Right cardiac atrium (tissue), 5 donors: Measurements from ENCODE around the gene COL6A2. TPM values are rescaled to one million over a fixed set of nuclear protein-coding genes. Genes with fewer than 3 reads are reported as not detected.

Source experiments
- ATAC-seq, 2 donors: fragments of 200-7000 bp; cut with Tn5 transposase; one replicate each; pipeline versions ENCODE4 v1.8.0 to v1.9.1; 2020; ENCODE audit warnings: moderate library complexity in 2 of 2, mild to moderate bottlenecking in 1 of 2
- DNase-seq, 3 donors: peaks; one replicate each; pipeline ENCODE4 v3.0.0-alpha.2; 2020
- H3K27ac ChIP-seq: one replicate; pipeline ENCODE4 v1.5.1; 2013; ENCODE audit warnings: mild to moderate bottlenecking, low read length, control low read depth, moderate library complexity
- H3K27me3 ChIP-seq: one replicate; pipeline ENCODE4 v1.6.1; 2013; ENCODE audit not compliant: control insufficient read depth, insufficient read depth
- H3K4me1 ChIP-seq: one replicate; pipeline ENCODE4 v1.6.1; 2013; ENCODE audit warnings: low read length; ENCODE audit not compliant: control insufficient read depth, insufficient read depth
- H3K4me3 ChIP-seq: one replicate; pipeline ENCODE4 v1.5.1; 2013; ENCODE audit warnings: low read length, control low read depth
- H3K9me3 ChIP-seq: one replicate; pipeline ENCODE4 v1.6.1; 2013; ENCODE audit warnings: low read length; ENCODE audit not compliant: control insufficient read depth
- WGBS: extraction: QIAGEN DNeasy Blood & Tissue Kit; methylation state at CpG from one replicate; pipeline ENCODE4 v1.1.7; 2013; 5-methylcytosine and 5-hydroxymethylcytosine counted together
- intact Hi-C, 4 donors: fragments of 100-400 bp; cut with DNase I; formaldehyde crosslinking; loops; one replicate each; pipeline versions ENCODE4 v1.11.0 to v1.14.0; 2022 to 2023
- polyA plus RNA-seq: library from polyadenylated mRNA; stranded (reverse); fragments of 200-250 nt; gene quantifications from one replicate; pipeline ENCODE4 v1.2.3, GENCODE V29; 2013
- total RNA-seq, 4 donors: library from RNA; stranded (reverse); fragmentation: NEBNext Ultra II Directional; extraction: Animal tissue kit (Norgen Biotek cat#: 25700); gene quantifications; one replicate each; pipeline ENCODE4 v1.2.1, GENCODE V29; 2021
- donor health status: healthy with polysubstance abuse.
- donor health status: DM: no; HTN: yes; CAD: no.
- donor health status: DM: no; HTN: no; CAD: no.
- donor health status: DM: no; HTN: yes; CAD: no; lungs with severe emphysema.
- donor health status: DM: yes; HTN: yes; CAD: no.

The COL6A2 gene
- total and polyA plus RNA-seq, 5 donors = 198 to 323 (median 226) TPM

DNA sequence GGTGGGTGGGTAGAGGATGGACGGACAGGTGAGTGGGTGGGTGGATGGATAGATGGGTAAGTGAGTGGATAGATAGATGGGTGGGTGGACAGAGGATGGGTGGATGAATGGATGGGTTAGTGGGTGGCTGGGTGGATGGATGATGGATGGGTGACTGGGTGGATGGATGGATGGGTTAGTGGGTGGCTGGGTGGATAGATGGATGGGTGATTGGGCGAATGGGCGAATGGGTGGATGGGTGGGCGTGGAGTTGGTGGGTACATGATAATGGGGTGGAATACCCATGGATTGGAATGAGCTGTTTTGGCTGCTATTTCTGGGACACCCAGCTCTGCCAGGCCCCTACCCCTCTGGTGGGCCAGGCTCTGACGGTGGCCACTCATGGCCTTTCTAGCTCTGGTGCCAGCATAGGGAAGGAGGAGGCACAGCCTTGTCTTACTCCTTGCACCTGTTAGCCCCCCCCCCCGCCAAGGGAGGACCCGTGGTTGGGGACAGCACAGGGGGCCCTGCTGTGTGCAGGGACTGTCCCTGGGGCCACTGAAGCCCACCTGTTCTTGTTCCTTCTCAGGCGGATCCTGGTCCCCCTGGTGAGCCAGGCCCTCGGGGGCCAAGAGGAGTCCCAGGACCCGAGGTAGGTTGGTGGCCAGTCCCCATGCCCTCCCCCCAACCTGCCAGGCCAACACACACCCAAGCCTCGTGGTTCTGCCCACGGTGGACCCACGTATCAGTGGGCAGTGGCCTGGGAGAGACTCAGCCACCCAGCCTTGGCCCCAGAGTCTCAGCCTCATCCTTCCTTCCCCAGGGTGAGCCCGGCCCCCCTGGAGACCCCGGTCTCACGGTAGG lies 26.4 kb downstream of the COL6A2 start:
- H3K4me3 ChIP-seq = no peak overlapping the region
- WGBS = 94% methylated on average over 16 of the region's 16 CpGs
- no peaks in the 10 kb centered on the region for H3K27me3 ChIP-seq
- no peaks in the 10 kb centered on the region for H3K9me3 ChIP-seq
- DNase-seq (peak; percentile 8 to 51 (median 11)), ATAC-seq (no peak)
- H3K27ac ChIP-seq = no peak overlapping the region
- intact Hi-C loops = no loop called here
- H3K4me1 ChIP-seq = no peaks in the 10 kb centered on the region

GRCh38 chr21:46124926-46125845 lies 27.3 kb downstream of the COL6A2 start:
- no peak for ATAC-seq
- Histone ChIP-seq H3K27ac (no peak overlapping the region), H3K4me1 (no peaks in the 10 kb centered on the region), H3K9me3 (no peaks in the 10 kb centered on the region), H3K27me3 (no peaks in the 10 kb centered on the region), H3K4me3 (no peak overlapping the region)
- 86% methylated on average over 49 of the region's 49 CpGs for WGBS
- intact Hi-C loops = no loop called here
- peak; percentile 18 to 60 (median 45) for DNase-seq

DNA sequence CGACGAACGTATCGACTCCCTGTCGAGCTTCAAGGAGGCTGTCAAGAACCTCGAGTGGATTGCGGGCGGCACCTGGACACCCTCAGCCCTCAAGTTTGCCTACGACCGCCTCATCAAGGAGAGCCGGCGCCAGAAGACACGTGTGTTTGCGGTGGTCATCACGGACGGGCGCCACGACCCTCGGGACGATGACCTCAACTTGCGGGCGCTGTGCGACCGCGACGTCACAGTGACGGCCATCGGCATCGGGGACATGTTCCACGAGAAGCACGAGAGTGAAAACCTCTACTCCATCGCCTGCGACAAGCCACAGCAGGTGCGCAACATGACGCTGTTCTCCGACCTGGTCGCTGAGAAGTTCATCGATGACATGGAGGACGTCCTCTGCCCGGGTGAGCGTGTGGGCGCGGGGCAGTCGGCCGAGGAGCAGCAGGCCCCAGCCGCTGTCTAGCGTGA lies 28.0 kb downstream of the COL6A2 start:
- no peaks in the 10 kb centered on the region for H3K9me3 ChIP-seq
- intact Hi-C loops = no loop called here
- 82% methylated on average over 47 of the region's 47 CpGs for WGBS
- no peak overlapping the region for H3K27ac ChIP-seq
- H3K4me1 ChIP-seq = no peaks in the 10 kb centered on the region
- no peaks in the 10 kb centered on the region for H3K27me3 ChIP-seq
- no peak overlapping the region for H3K4me3 ChIP-seq
- ATAC-seq (no peak), DNase-seq (peak; percentile 12 to 60 (median 37))

GRCh38 chr21:46126309-46127238 lies 28.7 kb downstream of the COL6A2 start:
- 84% methylated on average over 32 of the region's 32 CpGs for WGBS
- Histone ChIP-seq H3K4me1 (no peaks in the 10 kb centered on the region), H3K27me3 (no peaks in the 10 kb centered on the region), H3K4me3 (no peak overlapping the region), H3K27ac (no peak overlapping the region), H3K9me3 (no peaks in the 10 kb centered on the region)
- DNase-seq (peak; percentile 8 to 58 (median 57)), ATAC-seq (no peak)
- intact Hi-C loops = no loop called here

- no peaks in the 10 kb centered on the region for H3K9me3 ChIP-seq
- ATAC-seq = no peak
- DNase-seq = peak; percentile 13 to 55 (median 49)
- H3K27me3 ChIP-seq = no peaks in the 10 kb centered on the region
- no peak overlapping the region for H3K4me3 ChIP-seq
- peak overlapping the region; percentile 5 for H3K27ac ChIP-seq
- no peaks in the 10 kb centered on the region for H3K4me1 ChIP-seq
- WGBS = 91% methylated on average over 40 of the region's 40 CpGs
- intact Hi-C loops = no loop called here
Observed at GRCh38 chr21:46127239-46128105, 29.6 kb downstream of the COL6A2 start.

- intact Hi-C loops = no loop called here
Observed at GRCh38 chr21:46128106-46128932, 30.4 kb downstream of the COL6A2 start.

DNA sequence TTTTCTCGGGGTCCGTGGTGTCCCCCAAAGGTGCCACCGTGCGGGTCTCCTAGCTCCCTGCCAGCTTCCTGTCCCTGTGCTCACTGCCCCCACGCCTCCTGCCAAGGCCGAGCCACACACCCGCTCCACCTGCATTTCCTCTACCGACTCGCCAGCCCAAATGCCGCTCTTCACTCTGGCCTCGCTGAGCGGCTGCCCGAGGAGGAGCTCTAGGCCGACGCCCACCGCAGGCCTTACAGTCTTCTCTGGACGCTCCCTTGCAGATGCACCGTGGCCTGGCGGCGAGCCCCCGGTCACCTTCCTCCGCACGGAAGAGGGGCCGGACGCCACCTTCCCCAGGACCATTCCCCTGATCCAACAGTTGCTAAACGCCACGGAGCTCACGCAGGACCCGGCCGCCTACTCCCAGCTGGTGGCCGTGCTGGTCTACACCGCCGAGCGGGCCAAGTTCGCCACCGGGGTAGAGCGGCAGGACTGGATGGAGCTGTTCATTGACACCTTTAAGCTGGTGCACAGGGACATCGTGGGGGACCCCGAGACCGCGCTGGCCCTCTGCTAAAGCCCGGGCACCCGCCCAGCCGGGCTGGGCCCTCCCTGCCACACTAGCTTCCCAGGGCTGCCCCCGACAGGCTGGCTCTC lies 31.1 kb downstream of the COL6A2 start:
- Histone ChIP-seq H3K9me3 (no peaks in the 10 kb centered on the region), H3K27me3 (no peaks in the 10 kb centered on the region), H3K4me1 (no peaks in the 10 kb centered on the region), H3K4me3 (no peak overlapping the region), H3K27ac (no peak overlapping the region)
- DNase-seq (peak; percentile 39 to 74 (median 57)), ATAC-seq (no peak)
- 85% methylated on average over 45 of the region's 45 CpGs for WGBS
- intact Hi-C loops = no loop called here

More at GRCh38 chr21:46128106-46128932, 30.4 kb downstream of the COL6A2 start:
- DNase-seq = peak; percentile 32 to 71 (median 67)
- H3K27me3 ChIP-seq = no peaks in the 10 kb centered on the region
- peak in 1 of 2 donors; percentile 13 for ATAC-seq
- peak overlapping the region; percentile 5 for H3K27ac ChIP-seq
- no peaks in the 10 kb centered on the region for H3K9me3 ChIP-seq
- WGBS = 56% methylated on average over 23 of the region's 23 CpGs
- no peaks in the 10 kb centered on the region for H3K4me1 ChIP-seq
- H3K4me3 ChIP-seq = no peak overlapping the region

DNA sequence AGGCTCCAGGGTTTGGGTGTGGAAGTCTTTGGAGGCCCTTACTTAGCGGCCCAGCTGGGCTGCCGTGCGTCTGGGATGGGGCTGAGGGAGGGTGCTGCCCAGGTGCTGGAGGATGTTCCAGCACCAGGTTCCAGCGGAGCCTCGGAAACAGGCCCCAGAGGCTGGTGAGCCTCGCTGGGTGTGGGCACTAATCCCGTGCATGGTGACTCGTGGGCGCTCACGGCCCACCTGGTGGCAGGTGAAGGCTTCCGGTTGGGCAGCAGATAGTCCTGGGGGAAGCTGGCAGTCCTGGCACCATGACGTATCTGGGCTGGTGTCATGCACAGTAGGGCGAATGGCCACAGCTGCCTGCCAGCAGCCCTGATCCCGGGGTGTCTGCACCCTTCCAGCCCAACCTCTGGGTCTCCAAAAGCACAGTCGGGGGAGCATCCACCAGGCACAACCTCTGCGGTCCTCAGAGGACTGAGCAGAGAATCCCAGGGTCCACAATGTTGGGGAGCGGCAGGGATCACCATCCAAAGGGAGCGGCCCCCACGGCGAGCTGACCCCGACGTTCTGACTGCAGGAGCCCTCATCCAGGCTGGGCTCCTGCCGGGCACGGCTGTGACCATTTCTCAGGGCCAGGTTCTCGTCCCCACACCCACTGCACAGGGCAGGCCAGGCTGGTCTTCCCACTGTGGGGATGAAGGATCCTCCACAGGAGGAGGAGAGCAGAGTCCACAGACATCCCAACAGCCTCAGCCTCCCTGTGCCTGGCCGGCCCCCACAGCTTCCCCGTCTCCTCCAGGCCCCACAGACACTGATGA lies 32.1 kb downstream of the COL6A2 start:
- intact Hi-C loops = no loop called here
- no peaks in the 10 kb centered on the region for H3K9me3 ChIP-seq
- no peaks in the 10 kb centered on the region for H3K4me1 ChIP-seq
- no peaks in the 10 kb centered on the region for H3K27me3 ChIP-seq
- DNase-seq = peak; percentile 22 to 64 (median 60)
- ATAC-seq = no peak
- H3K4me3 ChIP-seq = no peak overlapping the region
- WGBS = 80% methylated on average over 27 of the region's 27 CpGs
- H3K27ac ChIP-seq = no peak overlapping the region
